Left forelimb (tissue), 1 donor: ENCODE results near the gene LRRC8A.
"Not testable (repeated sequence)": the region's sequence is repeated elsewhere in the genome, so short reads cannot be mapped to it uniquely, and the experiment has no call there.

Experiments used
- DNase-seq: peaks from one replicate; pipeline ENCODE4 v3.0.0-alpha.2; 2018; ENCODE audit warnings: low spot score

The LRRC8A gene

DNA sequence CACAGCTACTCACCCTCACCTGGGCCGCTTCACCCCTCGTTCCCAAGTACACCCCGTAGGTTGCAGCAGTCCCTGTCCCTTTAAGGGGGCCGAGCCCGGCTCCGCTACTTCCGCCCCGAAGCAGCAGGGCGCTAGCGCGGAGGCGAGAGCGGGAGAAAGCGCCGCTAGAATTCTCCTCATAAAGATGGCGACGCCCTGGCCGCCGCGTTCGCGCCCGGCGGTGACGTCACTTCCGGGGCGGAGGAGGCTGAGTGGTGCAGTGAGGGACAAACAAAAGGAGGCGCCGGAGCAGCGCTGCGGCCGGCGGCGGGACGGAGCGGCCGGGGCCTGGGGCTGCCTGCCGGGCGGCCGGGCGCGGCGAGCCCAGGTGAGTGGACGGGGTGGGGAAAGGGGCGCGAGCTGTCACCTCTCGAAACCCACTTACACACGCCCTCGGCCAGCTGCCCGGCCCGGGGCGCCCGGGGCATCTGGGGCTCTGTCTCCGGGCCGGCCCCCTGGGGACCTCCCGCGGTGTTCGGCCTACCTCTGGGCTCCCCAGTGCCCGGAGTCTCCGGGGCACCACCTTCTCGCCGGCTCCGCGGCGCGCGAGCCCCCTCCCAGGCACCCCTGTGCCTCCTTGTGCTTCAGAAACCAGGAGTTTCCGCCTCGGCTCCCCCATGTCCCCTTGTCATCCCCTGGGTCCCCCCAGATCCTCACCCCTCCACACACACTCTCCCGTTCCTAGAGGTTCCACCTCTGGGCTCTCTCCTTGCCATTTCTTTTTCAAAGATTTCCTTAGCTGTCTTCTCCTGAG lies at the start of gene LRRC8A, which contains the start of gene KYAT1:
TSS of gene LRRC8A (plus strand) at position 250 of the 793 bp plus-strand sequence. CDS start 25,032 bp downstream, outside the sequence.
TSS of gene KYAT1 (minus strand) at position 67 of the 793 bp plus-strand sequence. CDS start 36,545 bp downstream, outside the sequence.
- peak; percentile 99 for DNase-seq

DNA sequence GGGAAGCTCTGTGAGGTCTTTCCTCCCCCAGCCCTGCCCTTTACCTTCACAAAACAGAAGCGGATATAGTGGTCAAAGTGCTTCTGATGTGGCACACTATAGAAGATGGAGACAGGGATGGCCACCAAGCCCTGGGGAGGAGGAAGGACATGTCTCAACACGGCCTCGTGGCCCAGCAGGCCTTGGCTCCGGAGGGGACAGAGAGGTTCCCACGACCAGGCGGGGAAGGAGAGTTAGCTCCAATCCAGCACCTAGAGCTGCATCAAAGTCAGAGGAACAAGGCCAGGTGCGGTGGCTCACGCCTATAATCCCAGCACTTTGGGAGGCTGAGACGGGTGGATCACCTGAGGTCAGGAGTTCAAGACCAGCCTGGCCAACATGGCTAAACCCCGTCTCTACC lies 48.2 kb upstream of the LRRC8A start:
- no peak for DNase-seq

DNA sequence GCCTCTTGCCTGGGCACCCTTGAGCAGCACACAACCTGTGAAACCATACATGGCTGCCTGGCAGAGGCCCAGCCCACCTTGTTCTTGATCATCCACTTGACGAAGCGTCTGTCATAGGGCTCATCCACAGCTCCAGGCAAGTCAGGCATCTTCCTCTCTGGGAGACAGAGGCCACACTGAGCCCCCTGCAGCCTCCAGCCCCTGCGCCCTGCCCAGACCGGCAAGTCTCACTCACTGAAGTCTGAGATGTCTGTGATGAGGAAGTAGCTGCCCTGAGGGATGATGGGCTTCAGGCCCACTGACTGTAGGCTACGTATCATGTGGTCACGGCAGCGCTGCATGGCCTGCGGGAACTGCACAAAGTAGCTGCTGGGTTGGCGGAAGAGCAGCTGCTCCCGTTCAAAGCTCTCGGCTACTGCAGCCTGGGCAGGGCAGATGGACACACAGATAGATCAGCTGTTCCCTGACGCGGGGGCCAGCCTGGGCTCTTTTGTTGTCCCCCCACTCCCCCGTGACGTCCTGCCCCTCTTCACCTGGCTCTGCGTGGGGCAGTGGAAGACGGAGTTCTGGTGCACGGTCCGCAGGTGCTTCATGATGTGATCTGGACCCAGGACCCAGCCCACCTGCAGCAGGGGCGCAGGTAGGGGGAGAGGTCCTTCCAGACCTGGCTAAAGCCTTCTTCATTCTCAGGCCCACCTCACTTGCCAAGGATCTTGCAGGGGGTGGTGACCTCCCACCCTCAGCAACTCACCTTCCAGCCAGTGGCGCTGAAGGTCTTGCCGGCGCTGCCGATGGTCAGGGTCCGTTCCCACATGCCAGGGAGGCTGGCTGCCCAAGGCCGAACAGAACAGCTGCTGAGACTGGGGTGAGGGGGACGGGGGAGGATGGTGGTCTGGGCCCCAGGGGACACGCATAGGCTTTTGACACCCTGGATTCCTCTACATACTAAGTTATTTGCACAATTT lies 46.4 kb upstream of the LRRC8A start:
- no peak for DNase-seq

DNA sequence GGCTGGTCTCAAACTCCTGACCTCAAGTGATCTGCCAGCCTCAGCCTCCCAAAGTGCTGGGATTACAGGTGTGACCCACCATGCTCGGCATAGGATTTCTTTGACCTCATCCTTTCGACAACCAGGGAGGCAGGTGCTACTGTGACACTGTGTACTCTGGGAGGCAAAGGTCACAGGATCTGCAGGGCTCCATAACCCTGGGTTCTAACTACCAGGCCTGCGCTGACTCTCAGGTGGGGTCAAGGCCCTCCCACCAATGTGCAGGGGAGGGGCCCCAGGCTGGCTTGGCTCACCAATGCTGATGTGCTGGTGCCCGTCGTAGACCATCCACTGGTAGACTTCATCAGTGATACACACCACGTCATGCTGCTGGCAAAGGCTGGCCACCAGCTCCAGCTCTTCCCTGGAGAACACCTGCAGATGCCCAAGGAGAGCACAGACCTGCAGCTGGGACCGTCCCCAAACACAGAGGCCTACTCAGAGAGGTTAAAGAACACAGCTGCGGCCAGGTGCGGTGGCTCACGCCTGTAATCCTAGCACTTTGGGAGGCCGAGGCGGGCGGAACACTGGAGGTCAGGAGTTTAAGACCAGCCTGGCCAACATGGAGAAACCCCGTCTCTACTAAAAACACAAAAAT lies 45.3 kb upstream of the LRRC8A start:
- DNase-seq: no peak

DNA sequence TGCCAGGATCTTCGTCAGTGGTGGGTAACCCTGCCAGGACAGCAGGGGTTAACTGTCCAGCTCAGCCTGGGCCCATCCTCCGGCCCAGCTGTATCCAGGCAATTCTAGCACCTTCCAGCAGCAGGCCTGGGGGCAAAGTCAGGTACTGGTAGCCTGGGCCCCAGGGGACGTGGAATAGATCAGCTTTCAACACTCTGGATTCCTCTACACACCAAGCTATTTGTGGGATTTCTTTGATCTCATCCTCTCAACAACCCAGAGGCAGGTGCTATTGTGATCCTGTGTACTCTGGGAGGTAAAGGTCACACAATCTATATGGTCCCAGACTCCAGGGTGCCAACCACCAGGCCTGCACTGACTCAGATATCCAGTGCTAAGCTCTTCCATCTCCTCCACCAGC lies 43.6 kb upstream of the LRRC8A start:
- no peak for DNase-seq

DNA sequence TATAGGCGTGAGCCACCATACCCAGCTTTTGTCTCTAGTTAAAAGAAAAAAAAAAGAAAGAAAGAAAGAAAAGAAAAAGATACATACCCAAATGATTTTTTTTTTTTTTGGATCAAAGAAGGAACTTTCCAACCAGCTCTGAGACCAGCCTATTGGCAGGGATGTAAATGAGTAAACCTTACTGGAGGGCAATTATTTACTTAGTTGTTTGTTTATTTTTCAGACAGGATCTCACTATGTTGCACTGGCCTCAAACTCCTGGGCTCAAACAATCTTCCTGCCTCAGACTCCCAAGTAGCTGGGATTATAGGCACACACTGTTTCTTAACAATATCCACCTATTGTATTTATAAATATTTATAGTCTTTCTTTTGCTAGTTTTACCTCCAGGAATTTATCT lies 41.4 kb upstream of the LRRC8A start:
- no peak for DNase-seq

DNA sequence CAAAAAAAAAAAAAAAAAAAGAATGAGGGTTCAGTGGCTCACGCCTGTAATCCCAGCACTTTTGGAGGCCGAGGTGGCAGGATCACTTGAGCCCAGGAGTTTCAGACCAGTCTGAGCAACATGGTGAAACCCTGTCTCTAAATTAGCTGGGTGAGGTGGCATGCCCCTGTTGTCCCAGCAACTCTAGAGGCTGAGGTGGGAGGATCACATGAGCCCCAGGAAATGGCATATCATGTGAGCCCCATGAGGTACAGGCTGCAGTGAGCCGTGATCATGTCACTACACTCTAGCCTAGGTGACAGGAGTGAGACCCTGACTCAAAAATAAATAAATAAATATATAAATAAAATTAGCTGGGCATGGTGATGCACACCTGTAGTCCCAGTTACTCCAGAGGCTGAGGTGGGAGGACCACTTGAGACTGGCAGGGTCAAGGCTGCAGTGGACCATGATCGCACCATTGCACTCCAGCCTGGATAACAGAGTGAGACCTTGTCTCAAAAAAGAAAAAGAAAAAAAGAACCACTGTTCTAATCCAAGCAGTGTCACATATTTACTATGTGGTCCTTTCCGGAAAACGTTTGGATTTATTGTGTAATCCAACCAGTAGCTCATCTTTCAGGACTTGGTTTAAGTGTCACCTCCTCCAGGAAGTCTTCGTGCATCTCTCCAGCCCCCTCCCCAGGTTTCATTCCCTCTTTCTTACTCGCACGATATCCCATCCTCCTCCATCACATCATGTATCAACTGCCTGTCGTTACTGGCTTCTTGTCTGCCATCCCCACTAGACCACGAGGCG lies 40.0 kb upstream of the LRRC8A start:
- no peak for DNase-seq

DNA sequence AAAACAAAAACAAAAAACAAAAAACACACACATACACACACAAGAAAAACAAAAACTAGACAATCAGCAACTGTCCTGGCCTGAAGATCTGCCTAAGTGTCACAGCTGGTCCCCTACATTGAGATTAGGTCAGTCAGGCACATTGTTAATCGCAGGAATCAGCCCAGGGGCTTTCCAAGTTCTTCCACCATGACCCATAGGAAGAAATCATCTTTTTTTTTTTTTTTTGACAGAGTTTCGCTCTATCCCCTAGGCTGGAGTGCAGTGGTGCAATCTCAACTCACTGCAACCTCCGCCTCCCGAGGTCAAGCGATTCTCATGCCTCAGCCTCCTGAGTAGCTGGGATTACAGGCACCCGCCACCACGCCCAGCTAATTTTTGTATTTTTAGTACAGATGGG lies 38.8 kb upstream of the LRRC8A start:
- DNase-seq: not testable (repeated sequence)

DNA sequence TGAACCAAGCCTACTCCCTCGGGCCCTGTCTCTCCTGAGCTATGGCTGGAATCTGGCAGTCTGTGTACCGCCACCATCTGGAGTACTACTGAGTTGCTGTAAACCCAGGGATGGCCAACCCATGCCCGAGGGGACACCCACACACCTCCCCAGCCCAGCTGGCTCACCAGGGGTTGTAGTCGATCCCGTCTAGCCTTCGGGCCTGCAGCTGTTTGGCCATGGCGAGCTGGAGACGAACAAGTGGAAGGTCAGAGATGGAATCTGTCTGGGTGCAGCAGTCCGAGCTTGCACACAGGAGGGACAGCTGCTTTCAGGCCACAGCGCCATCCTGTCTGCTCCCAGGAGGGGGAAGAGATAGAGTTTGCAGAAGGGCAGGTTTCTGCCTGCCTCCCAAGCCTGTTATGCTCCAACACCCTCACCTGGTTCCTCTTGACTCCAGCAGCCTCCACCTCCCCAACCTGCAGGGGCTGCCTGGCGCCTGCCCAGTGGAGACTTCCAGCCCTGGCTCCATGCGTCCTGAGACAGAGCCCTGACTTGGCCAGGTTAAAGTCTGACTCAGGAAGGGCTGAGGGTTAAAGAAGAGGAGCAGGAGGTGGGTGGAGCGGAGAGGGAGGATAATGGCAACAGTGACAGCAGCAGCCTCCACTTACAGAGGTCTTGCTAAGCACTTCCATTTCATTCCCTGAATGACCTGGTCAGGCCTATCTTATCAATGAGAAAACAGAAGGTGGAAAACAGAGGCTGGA lies 36.6 kb upstream of the LRRC8A start:
- no peak for DNase-seq

DNA sequence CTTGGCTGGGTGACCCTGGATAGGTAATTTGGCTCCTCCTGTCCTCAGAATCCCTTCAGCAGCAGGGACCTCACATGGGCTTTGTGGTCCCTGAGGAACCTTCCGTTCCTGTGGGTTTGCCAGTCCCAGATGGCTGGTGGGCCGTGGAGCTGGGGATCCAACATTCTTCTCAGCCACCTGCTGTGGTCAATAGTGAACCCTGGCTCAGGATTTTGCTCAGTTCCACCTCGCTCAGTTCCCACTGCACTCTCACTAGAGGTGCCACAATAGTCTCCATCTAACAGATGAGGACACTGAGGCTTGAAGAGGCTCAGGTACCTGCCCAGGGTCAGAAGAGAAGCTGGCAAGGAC lies 35.3 kb upstream of the LRRC8A start:
- no peak for DNase-seq

DNA sequence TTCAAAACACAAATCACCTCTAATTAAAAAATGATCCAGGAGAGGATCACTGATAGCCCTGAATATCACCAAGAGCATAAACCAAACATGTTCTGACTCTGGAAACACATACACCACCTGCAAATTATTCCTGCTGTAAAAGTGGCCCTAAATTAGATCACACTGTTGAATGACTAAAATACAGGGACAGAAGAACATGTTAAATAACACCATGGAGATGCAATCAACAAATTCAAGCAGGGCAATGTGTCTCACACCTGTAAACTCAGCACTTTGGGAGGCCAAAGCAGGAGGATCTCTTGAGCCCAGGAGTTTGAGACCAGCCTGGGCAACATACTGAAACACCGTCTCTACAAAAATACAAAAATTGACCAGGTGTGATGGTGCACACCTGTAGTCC lies 34.1 kb upstream of the LRRC8A start:
- no peak for DNase-seq

DNA sequence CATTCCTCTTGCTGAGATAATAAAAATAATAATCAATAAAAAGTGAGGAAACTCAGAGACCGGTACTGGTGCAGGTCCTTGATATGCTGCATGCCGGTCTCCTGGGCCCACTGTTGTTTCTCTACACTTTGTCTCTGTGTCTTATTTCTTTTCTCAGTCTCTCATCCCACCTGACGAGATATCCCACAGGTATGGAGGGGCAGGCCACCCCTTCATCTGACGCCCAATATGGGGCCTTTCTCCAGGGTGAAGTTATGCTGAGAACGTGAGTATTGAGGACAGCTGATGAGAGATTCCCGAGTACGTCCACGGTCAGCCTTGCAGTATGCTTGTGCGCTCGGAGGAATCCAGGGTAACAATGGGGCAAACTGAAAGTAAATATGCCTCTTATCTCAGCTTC lies 30.9 kb upstream of the LRRC8A start:
- DNase-seq: not testable (repeated sequence)

DNA sequence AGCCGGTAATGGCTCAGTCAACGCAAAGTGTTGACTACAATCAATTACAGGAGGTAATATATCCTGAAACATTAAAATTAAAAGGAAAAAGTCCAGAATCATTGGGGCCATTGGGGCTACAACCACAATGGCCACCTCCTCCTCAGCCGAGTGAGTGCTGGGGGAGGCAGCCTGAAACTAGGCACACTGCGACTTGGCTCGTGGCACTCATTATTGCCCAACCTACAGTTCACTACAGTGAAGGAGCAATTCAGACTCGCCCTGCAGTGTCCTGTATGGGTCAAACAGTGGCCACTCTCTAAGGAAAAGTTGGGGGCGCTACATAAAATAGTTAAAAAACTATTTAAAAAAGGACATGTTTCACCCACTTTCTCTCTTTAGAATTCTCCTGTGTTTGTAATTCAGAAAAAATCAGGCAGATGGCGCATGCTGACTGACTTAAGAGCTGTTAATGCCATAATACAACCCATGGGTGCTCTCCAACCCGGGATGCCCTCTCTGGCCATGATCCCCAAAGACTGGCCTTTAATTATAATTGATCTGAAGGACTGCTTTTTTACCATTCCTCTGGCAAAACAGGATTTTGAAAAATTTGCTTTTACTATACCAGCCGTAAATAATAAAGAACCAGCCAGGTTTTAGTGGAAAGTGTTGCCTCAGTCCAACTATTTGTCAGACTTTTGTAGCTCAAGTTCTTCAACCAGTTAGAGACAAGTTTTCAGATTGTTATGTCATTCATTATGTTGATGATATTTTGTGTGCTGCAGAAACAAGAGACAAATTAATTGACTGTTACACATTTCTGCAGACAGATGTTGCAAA lies 29.9 kb upstream of the LRRC8A start:
- DNase-seq: not testable (repeated sequence)

DNA sequence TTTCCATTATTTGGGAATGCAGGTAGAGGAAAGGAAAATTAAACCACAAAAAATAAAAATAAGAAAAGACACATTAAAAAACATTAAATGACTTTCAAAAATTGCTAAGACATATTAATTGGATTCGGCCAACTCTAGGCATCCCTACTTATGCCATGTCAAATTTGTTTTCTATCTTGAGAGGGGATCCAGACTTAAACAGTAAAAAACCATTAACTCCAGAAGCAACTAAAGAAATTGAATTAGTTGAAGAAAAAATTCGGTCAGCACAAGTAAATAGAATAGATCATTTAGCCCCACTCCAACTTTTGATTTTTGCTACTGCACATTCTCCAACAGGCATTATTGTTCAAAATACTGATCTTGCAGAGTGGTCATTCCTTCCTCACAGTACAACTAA lies 29.3 kb upstream of the LRRC8A start:
- not testable (repeated sequence) for DNase-seq

DNA sequence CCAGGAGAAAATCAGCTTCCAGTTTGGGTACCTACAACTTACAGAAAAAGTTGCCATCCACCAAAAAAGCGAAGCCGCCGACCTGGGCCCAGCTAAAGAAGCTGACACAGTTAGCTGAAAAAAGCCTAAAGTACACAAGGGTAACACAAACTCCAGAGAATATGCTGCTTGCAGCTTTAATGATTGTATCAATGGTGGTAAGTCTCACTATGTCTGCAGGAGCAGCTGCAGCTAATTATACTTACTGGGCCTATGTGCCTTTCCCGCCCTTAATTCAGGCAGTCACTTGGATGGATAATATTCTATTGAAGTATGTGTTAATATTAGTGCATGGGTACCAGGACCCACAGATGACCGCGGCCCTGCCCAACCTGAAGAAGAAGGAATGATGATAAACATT lies 27.5 kb upstream of the LRRC8A start:
- not testable (repeated sequence) for DNase-seq

DNA sequence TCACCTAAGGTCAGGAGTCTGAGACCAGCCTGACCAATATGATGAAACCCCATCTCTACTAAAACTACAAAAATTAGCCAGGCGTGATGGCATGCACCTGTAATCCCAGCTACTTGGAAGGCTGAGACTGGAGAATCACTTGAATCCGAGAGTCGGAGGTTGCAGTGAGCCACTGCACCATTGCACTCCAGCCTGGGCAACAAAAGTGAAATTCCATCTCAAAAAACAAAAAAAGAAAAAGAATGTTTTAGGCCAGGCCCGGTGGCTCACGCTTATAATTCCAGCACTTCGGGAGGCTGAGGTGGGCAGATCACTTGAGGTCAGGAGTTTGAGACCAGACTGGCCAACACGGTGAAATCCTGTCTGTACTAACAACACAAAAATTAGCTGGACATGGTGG lies 23.5 kb upstream of the LRRC8A start:
- not testable (repeated sequence) for DNase-seq

DNA sequence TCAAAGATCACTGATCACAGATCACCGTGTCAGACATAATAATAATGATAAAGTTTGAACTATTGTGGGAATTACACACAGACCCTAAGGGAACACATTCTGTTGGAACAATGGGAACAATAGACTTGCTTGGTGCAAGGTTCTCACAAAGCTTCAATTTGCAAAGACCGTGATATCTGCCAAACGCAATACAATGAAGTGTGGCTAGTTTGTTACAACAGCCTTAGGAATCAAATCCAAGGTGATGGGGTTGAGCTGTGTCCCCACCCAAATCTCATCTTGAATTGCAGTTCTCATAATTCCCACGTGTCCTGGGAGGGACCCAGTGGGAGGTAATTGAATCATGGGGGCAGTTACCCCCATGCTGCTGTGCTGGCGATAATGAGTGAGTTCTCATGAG lies 21.0 kb upstream of the LRRC8A start:
- DNase-seq: no peak

DNA sequence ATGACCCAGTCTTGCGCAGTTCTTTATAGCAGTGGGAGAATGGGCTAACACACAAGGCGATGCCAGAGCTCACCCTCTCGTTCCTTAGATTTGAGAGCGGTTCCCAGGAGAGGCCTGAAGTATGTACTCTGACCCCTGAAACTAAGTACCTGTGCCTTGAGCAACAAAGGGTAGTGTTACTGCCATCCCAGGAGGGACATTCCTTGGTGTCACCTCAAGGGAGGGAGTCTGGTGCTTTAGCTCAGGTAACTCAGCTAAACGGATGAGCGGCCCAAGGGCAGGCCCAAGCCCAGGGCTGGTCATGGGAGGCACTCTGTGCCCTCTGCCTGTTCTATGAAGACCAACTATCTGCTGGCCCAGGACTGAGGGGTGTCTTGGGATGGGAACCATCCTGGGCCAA lies 20.4 kb upstream of the LRRC8A start:
- no peak for DNase-seq

DNA sequence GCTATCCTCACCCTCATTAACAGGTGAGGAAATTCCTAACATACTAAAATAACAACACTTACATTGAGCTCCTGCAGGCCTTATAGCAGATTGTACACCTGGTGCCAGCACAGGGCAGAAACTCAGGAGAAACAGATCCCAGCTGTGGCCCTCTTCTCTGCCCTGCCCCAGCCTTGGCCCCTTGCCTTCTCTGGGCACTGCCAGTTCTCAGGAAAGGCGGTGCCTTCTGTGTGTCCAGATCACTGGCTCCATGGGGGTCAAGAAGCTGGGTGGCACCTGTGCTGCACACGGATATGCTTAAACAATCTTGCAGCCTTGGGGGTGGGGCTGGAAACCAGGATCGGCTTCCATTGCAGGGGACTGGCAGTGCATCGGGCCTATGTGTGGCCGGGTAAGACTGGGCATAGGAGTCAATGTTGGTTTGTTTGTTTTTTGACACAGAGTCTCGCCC lies 19.5 kb upstream of the LRRC8A start:
- no peak for DNase-seq

DNA sequence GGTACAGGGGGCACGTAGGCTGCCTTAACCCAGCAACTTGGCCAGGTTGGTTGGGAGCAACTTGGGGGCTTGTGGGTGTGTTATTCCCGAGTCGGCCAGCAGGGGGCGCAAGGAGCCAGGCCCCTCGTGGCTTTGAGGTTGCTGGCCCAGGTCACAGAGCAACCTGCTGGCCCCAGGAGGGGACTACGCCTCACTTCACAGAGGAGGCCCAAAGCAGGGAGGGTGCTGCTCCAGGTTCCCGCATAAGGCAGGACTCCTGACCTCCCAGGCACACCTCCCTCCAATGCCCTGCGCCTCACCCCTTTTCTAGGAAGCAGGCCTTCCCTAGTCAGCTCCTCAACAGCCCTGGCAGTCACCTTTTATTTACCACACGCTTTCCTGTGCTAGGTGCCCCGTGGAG lies 18.3 kb upstream of the LRRC8A start:
- peak; percentile 80 for DNase-seq
